H9 (cell line): ENCODE results near the gene SCFD1. TPM values are rescaled to one million over a fixed set of nuclear protein-coding genes. Genes with fewer than 3 reads are reported as not detected.

Experiments used
- DNase-seq: peaks from one replicate; pipeline ENCODE4 v3.0.0-alpha.2; 2017
- H2AFZ ChIP-seq: one replicate; pipeline ENCODE4 v1.6.1; 2013; ENCODE audit warnings: mild to moderate bottlenecking, low read length, control low read depth, moderate library complexity
- H2AK5ac ChIP-seq: 2 replicates; pipeline ENCODE4 v1.6.1; 2013; ENCODE audit warnings: low read length, control low read depth, mixed read lengths; ENCODE audit not compliant: insufficient read length
- H2BK120ac ChIP-seq: one replicate; pipeline ENCODE4 v1.6.1; 2013; ENCODE audit warnings: low read depth, mild to moderate bottlenecking, low read length, control low read depth, inconsistent platforms; ENCODE audit not compliant: poor library complexity, severe bottlenecking
- H2BK12ac ChIP-seq: 2 replicates; pipeline ENCODE4 v1.6.1; 2013; ENCODE audit warnings: low read length, control low read depth, mixed read lengths, low read depth; ENCODE audit not compliant: insufficient read length
- H2BK15ac ChIP-seq: 2 replicates; pipeline ENCODE4 v1.6.1; 2013; ENCODE audit warnings: low read depth, low read length, control low read depth
- H2BK20ac ChIP-seq: one replicate; pipeline ENCODE4 v1.6.1; 2013; ENCODE audit warnings: low read depth, mild to moderate bottlenecking, low read length, control low read depth, inconsistent platforms; ENCODE audit not compliant: poor library complexity, severe bottlenecking
- H2BK5ac ChIP-seq: 2 replicates; pipeline ENCODE4 v1.6.1; 2013; ENCODE audit warnings: low read length, control low read depth, mixed read lengths; ENCODE audit not compliant: insufficient read length
- H3K14ac ChIP-seq: 2 replicates; pipeline ENCODE4 v1.6.1; 2013; ENCODE audit warnings: low read length, control low read depth; ENCODE audit not compliant: insufficient read depth
- H3K18ac ChIP-seq: 2 replicates; pipeline ENCODE4 v1.6.1; 2013; ENCODE audit warnings: low read depth, mild to moderate bottlenecking, mixed read lengths, low read length, control low read depth; ENCODE audit not compliant: insufficient read length
- H3K23ac ChIP-seq: 2 replicates; pipeline ENCODE4 v1.6.1; 2013; ENCODE audit warnings: low read length, control low read depth, mixed read lengths, low read depth; ENCODE audit not compliant: insufficient read length
- H3K23me2 ChIP-seq: 2 replicates; pipeline ENCODE4 v1.6.1; 2013; ENCODE audit warnings: low read depth, mild to moderate bottlenecking, mixed read lengths, low read length, control low read depth; ENCODE audit not compliant: insufficient read length, poor library complexity, severe bottlenecking
- H3K27ac ChIP-seq: 2 replicates; pipeline ENCODE4 v1.5.1; 2013; ENCODE audit warnings: low read length, control low read depth, mixed read lengths, low read depth; ENCODE audit not compliant: insufficient read length
- H3K27me3 ChIP-seq: 2 replicates; pipeline ENCODE4 v1.6.1; 2013; ENCODE audit warnings: low read length, control low read depth, inconsistent platforms; ENCODE audit not compliant: insufficient read depth
- H3K4ac ChIP-seq: 2 replicates; pipeline ENCODE4 v1.6.1; 2013; ENCODE audit warnings: low read depth, mild to moderate bottlenecking, control low read depth, inconsistent platforms, low read length, moderate library complexity
- H3K4me1 ChIP-seq: 2 replicates; pipeline ENCODE4 v1.6.1; 2013; ENCODE audit warnings: low read length, control low read depth, inconsistent platforms; ENCODE audit not compliant: insufficient read depth
- H3K4me2 ChIP-seq: 2 replicates; pipeline ENCODE4 v1.6.1; 2013; ENCODE audit warnings: low read length, control low read depth, mixed read lengths; ENCODE audit not compliant: insufficient read length, insufficient read depth
- H3K56ac ChIP-seq: 2 replicates; pipeline ENCODE4 v1.6.1; 2013; ENCODE audit warnings: low read depth, mild to moderate bottlenecking, mixed read lengths, low read length, control low read depth; ENCODE audit not compliant: insufficient read length
- H3K79me1 ChIP-seq: 2 replicates; pipeline ENCODE4 v1.6.1; 2013; ENCODE audit warnings: low read depth, mild to moderate bottlenecking, moderate library complexity, low read length, control low read depth, inconsistent platforms; ENCODE audit not compliant: insufficient read depth, poor library complexity, severe bottlenecking
- H3K79me2 ChIP-seq: 2 replicates; pipeline ENCODE4 v1.6.1; 2013; ENCODE audit warnings: low read length, control low read depth, inconsistent platforms; ENCODE audit not compliant: insufficient read depth
- H3K9ac ChIP-seq: 2 replicates; pipeline ENCODE4 v1.6.1; 2013; ENCODE audit warnings: low read length, control low read depth, mixed read lengths; ENCODE audit not compliant: insufficient read length; ENCODE audit errors: extremely low read depth
- H3K9me3 ChIP-seq: one replicate; pipeline ENCODE4 v1.6.1; 2013; ENCODE audit warnings: low read depth, low read length, inconsistent platforms; ENCODE audit not compliant: control insufficient read depth
- H3T11ph ChIP-seq: one replicate; pipeline ENCODE4 v1.6.1; 2013; ENCODE audit warnings: mild to moderate bottlenecking, low read length, control low read depth, inconsistent platforms
- H4K20me1 ChIP-seq: one replicate; pipeline ENCODE4 v1.6.1; 2013; ENCODE audit not compliant: control insufficient read depth, insufficient read length, insufficient read depth
- H4K5ac ChIP-seq: 2 replicates; pipeline ENCODE4 v1.6.1; 2013; ENCODE audit warnings: low read depth, mild to moderate bottlenecking, mixed read lengths, low read length, control low read depth; ENCODE audit not compliant: insufficient read length
- H4K8ac ChIP-seq: replicated peaks from 2 replicates; pipeline ENCODE4 v1.6.1; 2013; ENCODE audit warnings: low read length, control low read depth, mixed read lengths, low read depth; ENCODE audit not compliant: insufficient read length
- H4K91ac ChIP-seq: 2 replicates; pipeline ENCODE4 v1.6.1; 2013; ENCODE audit warnings: low read depth, mild to moderate bottlenecking, moderate library complexity, mixed read lengths, low read length, control low read depth; ENCODE audit not compliant: insufficient read length
- H3K27ac Mint-ChIP-seq, 3 experiments: 2 replicates in 2 of 3; 3 replicates in 1 of 3; pipeline ENCODE4 v1.8.0; 2020 to 2021; ENCODE audit warnings: mixed read lengths in 3 of 3, mild to moderate bottlenecking in 1 of 3, moderate library complexity in 1 of 3
- H3K27me3 Mint-ChIP-seq: 2 replicates; pipeline ENCODE4 v1.8.0; 2021; ENCODE audit warnings: low read depth, mild to moderate bottlenecking, moderate library complexity, mixed read lengths
- H3K36me3 Mint-ChIP-seq, 3 experiments: 2 replicates in 2 of 3; 3 replicates in 1 of 3; pipeline ENCODE4 v1.8.0; 2020 to 2021; ENCODE audit warnings: low read depth in 3 of 3, mixed read lengths in 3 of 3; ENCODE audit not compliant: insufficient read depth in 1 of 3
- H3K4me1 Mint-ChIP-seq, 2 experiments: 2 replicates each; pipeline ENCODE4 v1.8.0; 2020; ENCODE audit warnings: mixed read lengths in 2 of 2
- H3K4me3 Mint-ChIP-seq, 2 experiments: 2 replicates in 1 of 2; 3 replicates in 1 of 2; pipeline ENCODE4 v1.8.0; 2020 to 2021; ENCODE audit warnings: mild to moderate bottlenecking in 2 of 2, mixed read lengths in 2 of 2, moderate library complexity in 1 of 2
- H3K9me3 Mint-ChIP-seq, 2 experiments: 2 replicates in 1 of 2; 3 replicates in 1 of 2; pipeline ENCODE4 v1.8.0; 2020; ENCODE audit warnings: mild to moderate bottlenecking in 2 of 2, mixed read lengths in 2 of 2, moderate library complexity in 1 of 2
- CTCF ChIP-seq: fragments of 200-600 bp; sonication (generic); conservative IDR thresholded peaks from 3 replicates; pipeline ENCODE4 v1.8.0; 2021; ENCODE audit warnings: antibody characterized with exemption, mild to moderate bottlenecking
- total RNA-seq: library from RNA; stranded (reverse); gene quantifications from 2 replicates; pipeline ENCODE4 v1.2.1, GENCODE V29; 2021

The SCFD1 gene
- total RNA-seq, 1 experiment from 2014 or later: 85.2 TPM

- Histone ChIP-seq H4K20me1 (no peaks in the 10 kb centered on the region), H3T11ph (no peak overlapping the region), H3K23me2 (no peaks in the 10 kb centered on the region), H2BK120ac (no peak overlapping the region), H3K79me2 (peaks cover 5% of the 10 kb centered on the region; the same call in 1 of the 2 replicates), H3K4me2 (no peak overlapping the region), H3K23ac (no peak overlapping the region), H2BK20ac (no peak overlapping the region), H2BK15ac (no peak overlapping the region), H2AK5ac (no peak overlapping the region), H2AFZ (no peak overlapping the region), H3K4ac (no peak overlapping the region), H2BK5ac (no peak overlapping the region), H3K9ac (no peak overlapping the region), H3K79me1 (peaks cover 2% of the 10 kb centered on the region), H3K27ac (no peak overlapping the region), H3K4me1 (no peaks in the 10 kb centered on the region), H4K91ac (no peak overlapping the region), H4K8ac (no peak overlapping the region), H2BK12ac (no peak overlapping the region), H4K5ac (no peak overlapping the region), H3K14ac (no peak overlapping the region), H3K27me3 (no peaks in the 10 kb centered on the region), H3K56ac (no peak overlapping the region), H3K9me3 (no peaks in the 10 kb centered on the region), H3K18ac (no peak overlapping the region)
- H3K4me3 Mint-ChIP-seq: no peak overlapping the region
- DNase-seq: no peak
- no peak overlapping the region for H3K27ac Mint-ChIP-seq
- H3K4me1 Mint-ChIP-seq: no peaks in the 10 kb centered on the region
- H3K36me3 Mint-ChIP-seq: peaks cover 7 to 30% (median 16%) of the 10 kb centered on the region in 3 experiments; a peak in 6 of 7 replicates
- H3K27me3 Mint-ChIP-seq: no peaks in the 10 kb centered on the region
- H3K9me3 Mint-ChIP-seq: no peaks in the 10 kb centered on the region
- no peak for TF ChIP-seq CTCF
Observed at GRCh38 chr14:30630248-30630647, 8.1 kb downstream of the SCFD1 start.
